Gastroesophageal sphincter (tissue), 3 donors: ENCODE data around the gene HMGN3.

Experiments
- CTCF ChIP-seq, 4 experiments: fragments of 200-600 bp in 2 of 4; fragments of 450-650 bp in 2 of 4; sonication (generic) in 1 of 4; IDR thresholded peaks; one replicate each; pipeline ENCODE4 v1.5.1; 2017 to 2019; ENCODE audit warnings: antibody characterized with exemption in 4 of 4, mild to moderate bottlenecking in 2 of 4, moderate library complexity in 2 of 4
- EP300 ChIP-seq: sonication (generic); formaldehyde crosslinking; IDR thresholded peaks from one replicate; pipeline ENCODE4 v1.6.1; 2017; ENCODE audit warnings: antibody characterized with exemption, mild to moderate bottlenecking

- TF ChIP-seq CTCF (IDR thresholded peaks at IDR 0.05): no peak
- no peak for TF ChIP-seq EP300
Observed at GRCh38 chr6:79188885-79189480, 45.5 kb downstream of the HMGN3 start.
